Ramos (cell line): ENCODE results near the gene CFAP57.

Experiments
- in situ Hi-C: fragments of 300-500 bp; cut with MboI; formaldehyde crosslinking; loops from one replicate; pipeline ENCODE4 v1.14.3; 2022; ENCODE audit warnings: low sequenced_read_pairs; ENCODE audit not compliant: unreplicated experiment

Gene CFAP57

DNA sequence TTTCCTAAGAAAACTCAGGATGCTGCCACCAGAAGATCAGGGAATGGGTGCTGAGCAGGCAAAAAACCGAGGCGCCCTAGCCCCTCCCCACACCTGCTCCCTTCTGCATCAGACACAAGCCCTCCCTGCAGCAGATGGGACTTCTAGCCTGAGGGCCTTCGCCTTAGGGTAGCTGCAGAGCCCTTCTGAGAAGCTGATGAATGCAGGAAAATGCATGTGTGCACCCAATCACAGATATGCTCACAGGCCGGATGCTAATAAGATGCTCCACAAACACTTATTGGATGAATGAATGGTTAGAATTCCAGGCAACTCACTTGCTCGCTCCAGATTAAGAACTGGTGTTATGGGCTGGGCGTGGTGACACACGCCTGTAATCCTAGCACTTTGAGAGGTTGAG lies 120.1 kb downstream of the CFAP57 start:
- in situ Hi-C loops: no loop called here

DNA sequence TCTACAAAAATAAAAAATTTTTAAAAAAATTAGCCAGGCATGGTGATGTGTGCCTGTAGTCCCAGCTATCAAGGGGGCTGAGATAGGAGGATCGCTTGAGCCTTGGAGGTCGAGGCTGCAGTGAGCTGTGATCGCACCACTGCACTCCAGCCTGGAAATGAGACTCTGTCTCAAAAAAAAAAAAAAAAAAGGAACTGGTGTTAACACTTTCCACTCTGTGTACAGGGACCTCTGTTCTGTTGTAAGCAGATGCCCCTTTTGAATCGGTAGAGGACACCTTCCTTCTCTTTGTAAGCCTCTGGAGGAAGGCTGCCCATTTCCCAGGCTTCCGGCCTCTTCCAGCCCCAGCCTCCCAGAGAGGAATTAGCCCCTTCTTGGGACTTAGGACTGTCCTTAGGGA lies 120.5 kb downstream of the CFAP57 start:
- in situ Hi-C loops: no loop called here

DNA sequence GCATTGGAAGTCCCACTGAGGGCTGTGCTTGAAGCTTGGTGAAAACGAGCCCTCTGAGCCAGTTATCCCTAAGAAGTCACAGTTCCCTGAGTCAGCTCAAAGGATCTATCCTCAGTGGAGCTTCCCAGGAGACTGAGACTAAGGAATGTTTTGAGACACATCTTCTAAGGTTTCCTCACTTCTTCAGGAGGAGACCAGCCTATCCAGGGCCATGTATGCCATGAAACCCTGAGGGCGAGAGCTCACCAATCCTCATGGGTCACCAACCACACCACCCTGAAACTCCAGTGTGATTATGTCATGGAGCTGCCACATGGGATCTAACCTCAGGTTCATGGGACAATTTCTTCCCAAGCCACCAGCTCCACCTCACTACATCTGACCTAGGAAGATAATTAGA lies 121.0 kb downstream of the CFAP57 start:
- in situ Hi-C loops: no loop called here

DNA sequence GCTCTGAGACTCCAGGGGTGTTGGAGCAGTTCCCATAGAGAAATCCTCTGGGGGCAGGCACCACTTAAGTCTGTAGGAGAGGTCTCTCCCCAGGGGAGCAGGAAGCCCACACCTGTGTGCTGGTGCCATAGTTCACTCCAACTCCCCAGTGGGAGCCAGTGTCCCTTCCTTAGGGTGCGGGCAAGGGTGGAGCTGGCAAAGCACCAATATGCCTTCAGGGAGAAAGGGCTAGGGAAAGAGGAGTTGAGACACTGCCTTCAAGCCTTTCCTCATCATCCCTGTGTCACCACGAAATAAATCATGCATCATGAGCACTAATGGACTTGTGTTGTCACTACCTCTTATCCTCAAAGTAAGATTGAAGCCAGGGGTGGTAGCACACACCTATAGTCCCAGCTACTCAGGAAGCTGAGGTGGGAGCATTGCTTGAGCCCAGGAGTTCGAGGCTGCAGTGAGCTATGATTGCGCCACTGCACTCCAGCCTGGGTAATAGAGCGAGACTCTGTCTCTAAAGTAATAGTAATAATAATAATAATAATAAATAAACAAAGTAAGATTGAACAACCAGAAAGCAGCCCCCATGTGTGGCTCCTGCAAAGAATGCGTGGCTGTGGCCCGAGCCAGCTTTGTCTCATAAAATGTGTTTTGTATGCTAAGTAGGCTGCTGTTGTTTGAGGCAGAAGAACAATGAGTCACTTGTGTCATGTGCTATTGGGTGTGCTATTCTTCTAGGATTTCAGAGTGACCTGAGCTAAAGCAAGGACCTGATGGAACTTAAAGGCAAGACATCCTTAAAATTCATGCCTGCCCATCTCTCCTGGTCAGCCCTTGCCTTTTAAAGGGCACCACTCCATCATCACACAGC lies 122.0 kb downstream of the CFAP57 start:
- in situ Hi-C loops: no loop called here

DNA sequence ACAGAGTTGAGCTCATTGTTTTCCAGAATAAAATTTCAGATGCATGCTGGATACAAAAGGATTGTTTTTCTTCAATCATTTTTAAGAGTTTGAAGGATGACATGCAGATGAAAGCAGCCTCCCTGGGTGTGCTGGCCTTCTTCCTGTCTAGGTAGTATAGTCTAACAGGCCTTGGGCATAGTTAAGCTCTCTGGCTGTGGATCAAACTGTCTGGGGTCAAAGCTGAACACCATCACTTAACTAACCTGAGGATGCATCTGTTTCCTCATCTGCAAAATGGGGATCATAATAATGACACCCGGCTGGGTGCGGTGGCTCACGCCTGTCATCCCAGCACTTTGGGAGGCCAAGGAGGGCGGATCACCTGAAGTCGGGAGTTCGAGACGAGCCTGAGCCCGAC lies 122.6 kb downstream of the CFAP57 start:
- in situ Hi-C loops: no loop called here

DNA sequence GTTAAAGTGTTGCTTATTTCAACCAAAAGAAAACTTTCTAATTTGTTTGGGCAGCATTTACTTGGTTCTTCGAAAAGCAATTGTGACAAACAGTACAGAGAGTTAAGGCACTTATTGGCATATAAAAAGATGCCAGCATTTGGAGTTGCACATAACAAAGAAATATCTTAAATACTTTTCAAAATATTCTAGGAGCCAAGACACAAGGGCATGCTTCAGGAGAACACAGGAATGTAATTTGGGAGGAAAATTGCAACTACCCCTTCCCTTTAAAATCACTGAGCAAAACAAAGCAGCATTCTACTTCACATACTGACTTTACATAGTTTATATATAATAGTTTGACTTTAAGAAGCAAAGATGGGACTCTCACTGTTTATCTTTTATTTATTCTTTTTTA lies 124.1 kb downstream of the CFAP57 start:
- in situ Hi-C loops: no loop called here

DNA sequence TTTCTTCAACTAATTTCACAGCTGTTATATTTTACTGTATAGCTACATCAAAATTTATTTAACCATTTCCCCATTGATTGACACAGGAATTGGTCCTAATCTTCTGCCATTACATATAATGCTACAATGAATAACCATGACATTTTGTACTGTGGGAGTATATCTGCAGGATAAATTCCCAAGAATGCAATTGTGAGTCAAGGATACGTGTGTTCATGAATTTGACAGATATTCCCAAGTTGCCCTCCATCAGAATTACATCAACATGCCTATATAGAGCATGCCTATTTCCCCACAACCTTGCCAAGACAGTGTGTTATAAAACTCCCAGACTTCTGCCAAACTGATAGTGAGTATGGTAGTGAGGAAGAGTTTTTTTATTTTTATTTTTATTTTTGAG lies 125.9 kb downstream of the CFAP57 start:
- in situ Hi-C loops: no loop called here

DNA sequence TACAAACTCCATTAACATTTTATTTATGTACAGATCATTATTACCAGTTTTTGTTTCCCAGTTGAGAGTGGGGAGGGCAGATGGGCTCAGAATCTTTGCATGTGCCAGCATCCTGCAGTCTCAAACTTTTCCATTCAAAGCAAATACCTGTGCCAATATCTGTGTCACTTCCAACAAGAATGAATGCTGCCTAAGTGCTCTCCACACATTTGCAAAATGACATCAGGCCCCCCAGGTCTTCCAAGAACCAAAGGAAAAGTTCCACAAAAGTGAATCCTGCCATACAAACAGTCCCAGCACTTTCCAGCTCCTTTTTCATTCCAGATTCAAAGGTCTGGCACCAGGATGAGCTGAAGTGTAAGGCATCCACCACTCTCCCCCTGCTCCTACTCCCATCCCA lies 127.0 kb downstream of the CFAP57 start:
- in situ Hi-C loops: no loop called here

DNA sequence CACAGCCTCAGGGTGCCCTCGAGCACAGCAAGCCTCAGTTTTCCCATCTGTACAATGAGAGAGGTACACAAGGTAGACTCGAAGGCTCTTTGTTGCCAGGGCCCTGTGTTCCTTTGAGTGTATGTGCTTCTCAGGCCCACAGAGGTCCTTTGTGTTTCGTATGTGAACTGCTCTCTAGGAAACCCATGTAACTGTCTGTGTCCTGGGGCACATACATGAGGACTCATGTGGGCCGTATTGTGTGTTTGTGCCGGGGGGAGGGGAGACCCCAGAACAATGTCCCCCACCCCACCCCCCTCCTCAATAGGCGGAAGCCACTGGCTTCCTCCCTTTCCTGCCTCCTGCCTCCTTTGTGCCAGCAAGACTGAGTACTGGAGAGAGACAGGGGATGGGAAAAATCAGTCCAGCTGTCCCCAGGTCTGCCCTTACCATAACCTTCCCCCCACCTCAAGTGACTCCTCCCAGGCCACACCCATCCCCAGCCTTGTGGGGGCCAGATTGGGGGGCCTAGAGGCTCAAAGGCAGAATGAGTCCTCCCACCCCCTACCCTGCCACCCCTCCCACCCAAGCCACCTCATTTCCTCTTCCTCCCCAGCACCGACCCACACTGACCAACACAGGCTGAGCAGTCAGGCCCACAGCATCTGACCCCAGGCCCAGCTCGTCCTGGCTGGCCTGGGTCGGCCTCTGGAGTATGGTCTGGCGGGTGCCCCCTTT lies 128.4 kb downstream of the CFAP57 start, which contains the start of gene TIE1:
TSS of gene TIE1 (plus strand) at position 605 of the 717 bp plus-strand sequence. CDS start at position 695, 90 bp downstream.
- in situ Hi-C loops: no loop called here

DNA sequence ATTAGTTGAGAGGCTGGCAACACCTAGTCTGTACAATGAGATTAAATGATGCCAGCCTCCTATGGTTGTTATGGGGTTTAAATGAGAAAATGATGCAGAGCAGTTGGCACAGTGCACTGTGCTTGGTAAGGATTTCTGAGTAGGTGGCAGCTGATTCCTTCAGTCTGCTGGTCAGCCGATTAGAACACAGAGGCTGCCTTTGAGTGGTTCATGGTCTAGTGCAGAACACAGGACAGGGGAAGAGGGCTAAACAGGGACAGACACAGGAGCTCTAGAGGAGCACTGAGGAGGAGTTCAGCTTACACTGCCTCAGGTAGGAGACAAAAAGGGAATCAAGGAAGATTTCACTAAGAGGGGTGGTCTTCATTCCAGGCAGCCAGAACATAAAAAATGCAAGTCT lies 130.1 kb downstream of the CFAP57 start:
- in situ Hi-C loops: no loop called here

DNA sequence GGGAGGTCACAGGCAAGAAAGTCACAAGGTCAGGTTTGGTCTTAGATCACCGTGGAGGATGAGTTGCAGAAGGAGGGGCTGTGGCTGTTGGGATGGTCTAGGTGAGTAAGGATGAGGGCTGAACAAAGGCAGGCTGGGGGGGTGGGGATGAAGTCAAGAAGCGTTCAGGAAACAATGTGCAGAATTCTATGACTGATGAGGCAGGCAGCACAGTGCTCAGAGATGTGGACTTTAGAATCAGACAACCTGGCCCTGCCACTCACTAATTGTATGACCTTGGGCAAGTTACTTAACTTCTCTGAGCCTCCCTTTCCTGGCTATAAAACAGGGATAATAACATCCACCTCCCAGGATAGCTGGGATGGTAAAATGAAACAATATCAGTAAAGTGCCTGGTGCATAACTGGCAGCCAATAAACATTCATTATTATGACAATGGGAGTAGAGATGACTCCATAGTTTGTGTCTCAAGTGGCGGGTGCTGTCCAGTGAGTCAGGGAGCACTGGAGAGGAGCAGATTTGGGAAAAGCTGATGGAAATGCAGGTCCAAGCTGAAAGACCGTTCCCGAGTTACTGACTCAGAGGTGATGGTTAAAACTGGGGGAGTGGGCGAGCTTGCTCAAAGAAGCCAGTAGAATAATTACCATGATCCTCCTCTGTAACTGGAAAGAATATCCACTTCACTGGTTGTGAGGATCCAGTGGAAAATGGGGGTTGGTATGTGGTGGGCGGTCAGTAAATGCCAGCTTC lies 130.8 kb downstream of the CFAP57 start:
- in situ Hi-C loops: no loop called here

DNA sequence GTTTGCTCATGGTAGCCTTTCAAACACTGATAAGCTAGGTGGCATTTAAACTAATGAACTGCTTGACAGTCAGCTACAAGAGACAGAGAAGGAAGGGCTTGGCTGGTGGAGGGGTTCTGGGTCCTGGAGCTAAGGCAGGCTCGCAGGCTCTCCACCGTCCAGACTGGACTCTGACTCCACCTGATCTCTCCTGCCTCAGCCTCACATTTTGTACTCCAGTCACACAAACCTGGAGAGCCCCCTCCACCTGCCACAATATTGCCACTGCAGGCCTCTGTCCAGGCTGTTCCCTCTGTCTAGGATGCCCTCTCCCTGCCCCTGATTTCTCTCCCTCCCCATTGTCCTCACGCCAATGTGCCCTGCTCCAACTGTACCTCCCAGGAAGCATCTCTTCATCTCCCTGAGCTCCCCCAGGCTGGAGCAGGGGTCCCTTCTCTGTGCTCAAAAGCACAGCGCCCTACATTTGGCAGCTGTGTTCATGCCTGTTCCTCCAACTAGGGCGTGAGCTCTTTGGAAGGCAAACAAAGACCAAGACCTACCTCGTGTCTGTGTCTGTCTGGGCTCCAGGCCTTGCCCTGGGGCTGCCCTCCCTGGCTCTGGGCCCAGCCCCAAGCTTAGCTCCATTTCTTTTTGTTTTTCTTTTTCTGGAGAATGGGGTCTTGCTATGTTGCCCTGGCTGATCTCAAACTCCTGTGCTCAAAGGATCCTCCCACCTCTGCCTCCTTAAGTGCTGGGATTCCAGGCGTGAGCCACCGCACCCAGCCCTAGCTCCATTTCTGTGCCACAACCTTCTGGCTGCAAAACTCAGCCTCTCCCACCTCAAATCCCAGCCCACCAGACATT lies 131.6 kb downstream of the CFAP57 start:
- in situ Hi-C loops: no loop called here
